Urinary bladder (tissue), 4 donors: ENCODE measurements around the gene DLL1. TPM values are rescaled to one million over a fixed set of nuclear protein-coding genes. Genes with fewer than 3 reads are reported as not detected.
A peak's percentile ranks its signal among the peaks of the same experiment; 100 is the strongest.
"Not testable (repeated sequence)": the region's sequence is repeated elsewhere in the genome, so short reads cannot be mapped to it uniquely, and the experiment has no call there.

Source experiments
- DNase-seq: peaks from one replicate; pipeline ENCODE4 v3.0.0-alpha.2; 2015; ENCODE audit errors: extremely low spot score
- H3K27ac ChIP-seq: one replicate; pipeline ENCODE4 v1.5.1; 2013; ENCODE audit warnings: low read depth, mild to moderate bottlenecking, moderate library complexity
- H3K36me3 ChIP-seq: one replicate; pipeline ENCODE4 v1.6.1; 2013; ENCODE audit warnings: mild to moderate bottlenecking, moderate library complexity; ENCODE audit not compliant: insufficient read depth
- H3K4me1 ChIP-seq: one replicate; pipeline ENCODE4 v1.6.1; 2013; ENCODE audit warnings: mild to moderate bottlenecking, moderate library complexity; ENCODE audit not compliant: insufficient read depth
- H3K4me3 ChIP-seq: one replicate; pipeline ENCODE4 v1.5.1; 2013; ENCODE audit warnings: low read depth, low read length
- WGBS: extraction: QIAGEN DNeasy Blood & Tissue Kit; methylation state at CpG from one replicate; pipeline ENCODE4 v1.1.7; 2013; 5-methylcytosine and 5-hydroxymethylcytosine counted together
- polyA plus RNA-seq: library from polyadenylated mRNA; stranded (reverse); fragments of 200-250 nt; gene quantifications from one replicate; pipeline ENCODE4 v1.2.3, GENCODE V29; 2013
- total RNA-seq: library from RNA; depleted of rRNA; stranded (reverse); fragments of >200 nt; gene quantifications from one replicate; pipeline ENCODE4 v1.2.3, GENCODE V29; 2014
- donor health status: healthy with polysubstance abuse.
- donor health status: healthy.

DLL1 gene
- total and polyA plus RNA-seq, 2 donors = 5.9 to 22.1 TPM

- no peak for DNase-seq
- no peaks in the 10 kb centered on the region for H3K4me1 ChIP-seq
- no peaks in the 10 kb centered on the region for H3K36me3 ChIP-seq
- H3K27ac ChIP-seq = no peak overlapping the region
- no peak overlapping the region for H3K4me3 ChIP-seq
- WGBS = 69% methylated on average over 7 of the region's 7 CpGs
Observed at GRCh38 chr6:170273681-170274080, 17.2 kb downstream of the DLL1 start.

- Histone ChIP-seq H3K4me1 (no peaks in the 10 kb centered on the region), H3K36me3 (no peaks in the 10 kb centered on the region), H3K4me3 (no peak overlapping the region), H3K27ac (no peak overlapping the region)
- 94% methylated on average over 23 of the region's 23 CpGs for WGBS
- DNase-seq = no peak
Observed at GRCh38 chr6:170273191-170273590, 17.7 kb downstream of the DLL1 start.

- 86% methylated on average over 30 of the region's 30 CpGs for WGBS
- no peaks in the 10 kb centered on the region for H3K4me1 ChIP-seq
- no peaks in the 10 kb centered on the region for H3K36me3 ChIP-seq
- no peak overlapping the region for H3K27ac ChIP-seq
- DNase-seq = no peak
- H3K4me3 ChIP-seq = no peak overlapping the region
Observed at GRCh38 chr6:170272341-170273065, 18.4 kb downstream of the DLL1 start.

GRCh38 chr6:170271771-170272314 is 19.0 kb downstream of the DLL1 start:
- 77% methylated on average over 32 of the region's 32 CpGs for WGBS
- no peak overlapping the region for H3K4me3 ChIP-seq

GRCh38 chr6:170270984-170271593 is 19.8 kb downstream of the DLL1 start:
- H3K4me1 ChIP-seq = no peaks in the 10 kb centered on the region
- 91% methylated on average over 19 of the region's 19 CpGs for WGBS
- no peaks in the 10 kb centered on the region for H3K36me3 ChIP-seq
- no peak overlapping the region for H3K4me3 ChIP-seq
- DNase-seq = no peak
- no peak overlapping the region for H3K27ac ChIP-seq

More at GRCh38 chr6:170271771-170272314, 19.0 kb downstream of the DLL1 start:
- Histone ChIP-seq H3K4me1 (no peaks in the 10 kb centered on the region), H3K36me3 (no peaks in the 10 kb centered on the region), H3K27ac (no peak overlapping the region)
- DNase-seq = no peak

- DNase-seq = no peak
- Histone ChIP-seq H3K27ac (no peak overlapping the region), H3K4me1 (no peaks in the 10 kb centered on the region), H3K36me3 (no peaks in the 10 kb centered on the region), H3K4me3 (no peak overlapping the region)
- 81% methylated on average over 17 of the region's 17 CpGs for WGBS
Observed at GRCh38 chr6:170269846-170270541, 20.9 kb downstream of the DLL1 start.

- DNase-seq = no peak
- no peak overlapping the region for H3K27ac ChIP-seq
- 75% methylated on average over 22 of the region's 22 CpGs for WGBS
- no peak overlapping the region for H3K4me3 ChIP-seq
- H3K36me3 ChIP-seq = no peaks in the 10 kb centered on the region
- H3K4me1 ChIP-seq = no peaks in the 10 kb centered on the region
Observed at GRCh38 chr6:170269151-170269845, 21.6 kb downstream of the DLL1 start.

GRCh38 chr6:170268216-170269129 is 22.4 kb downstream of the DLL1 start:
- Histone ChIP-seq H3K4me1 (no peaks in the 10 kb centered on the region), H3K4me3 (no peak overlapping the region), H3K27ac (no peak overlapping the region), H3K36me3 (no peaks in the 10 kb centered on the region)
- no peak for DNase-seq
- WGBS = 93% methylated on average over 22 of the region's 22 CpGs

- no peak for DNase-seq
- Histone ChIP-seq H3K4me3 (no peak overlapping the region), H3K4me1 (no peaks in the 10 kb centered on the region), H3K36me3 (no peaks in the 10 kb centered on the region), H3K27ac (no peak overlapping the region)
- WGBS = 83% methylated on average over 14 of the region's 14 CpGs
Observed at GRCh38 chr6:170267688-170268087, 23.2 kb downstream of the DLL1 start.

GRCh38 chr6:170266061-170266825 is 24.6 kb downstream of the DLL1 start:
- DNase-seq = no peak
- Histone ChIP-seq H3K4me3 (no peak overlapping the region), H3K36me3 (no peaks in the 10 kb centered on the region), H3K27ac (peak overlapping the region; percentile 84), H3K4me1 (no peaks in the 10 kb centered on the region)
- 62% methylated on average over 17 of the region's 18 CpGs for WGBS

GRCh38 chr6:170265655-170266054 is 25.2 kb downstream of the DLL1 start:
- no peaks in the 10 kb centered on the region for H3K4me1 ChIP-seq
- WGBS = 40% methylated on average over 22 of the region's 22 CpGs
- H3K27ac ChIP-seq = peak overlapping the region; percentile 84
- no peak overlapping the region for H3K4me3 ChIP-seq
- DNase-seq = no peak
- H3K36me3 ChIP-seq = no peaks in the 10 kb centered on the region

- not testable (repeated sequence) for H3K4me1 ChIP-seq, H3K4me3 ChIP-seq, DNase-seq, H3K36me3 ChIP-seq, H3K27ac ChIP-seq
- 93% methylated on average over 12 of the region's 12 CpGs for WGBS
Observed at GRCh38 chr6:170264644-170265043, 26.2 kb downstream of the DLL1 start.
